HG03442 (cell line): ENCODE data around the gene S100PBP.
"Not testable (repeated sequence)": the region's sequence is repeated elsewhere in the genome, so short reads cannot be mapped to it uniquely, and the experiment has no call there.

Source experiments
- ATAC-seq: cut with Tn5 transposase; IDR thresholded peaks from one replicate; pipeline ENCODE4 v1.9.1; 2021; ENCODE audit warnings: mild to moderate bottlenecking, moderate library complexity; ENCODE audit not compliant: unreplicated experiment

The S100PBP gene

DNA sequence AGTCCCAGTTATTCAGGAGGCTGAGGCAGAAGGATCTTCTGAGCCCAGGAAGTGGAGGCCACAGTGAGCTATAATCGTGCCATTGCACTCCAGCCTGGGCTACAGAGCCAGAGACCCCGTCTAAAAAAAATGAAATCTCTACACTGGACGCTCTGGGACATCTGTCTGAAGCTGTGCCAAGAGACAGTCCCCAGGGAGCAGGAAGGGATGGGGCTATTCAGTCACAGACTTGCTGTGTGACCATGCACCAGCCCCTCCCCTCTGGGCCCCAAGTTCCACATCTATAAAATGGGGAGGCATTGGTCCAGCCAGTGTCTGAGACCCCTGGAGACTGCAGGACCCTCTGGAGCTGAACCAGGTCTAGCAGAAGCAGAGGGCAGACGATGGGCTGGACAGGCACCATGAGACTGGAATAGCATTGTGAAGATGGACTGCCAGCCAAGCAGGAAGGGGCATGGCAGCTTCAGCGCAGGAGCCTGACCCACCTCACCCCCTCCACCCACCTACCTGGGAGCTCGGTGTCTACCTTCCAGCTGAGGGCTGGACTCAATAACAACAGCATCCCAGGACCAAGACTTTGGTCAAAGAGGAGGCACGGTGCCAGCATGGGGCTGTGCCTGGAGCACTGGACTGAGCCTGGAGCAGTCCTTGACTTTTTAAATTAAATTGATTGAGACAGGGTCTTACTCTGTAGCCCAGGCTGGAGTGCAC is 82.3 kb downstream of the S100PBP start:
- no peak for ATAC-seq

DNA sequence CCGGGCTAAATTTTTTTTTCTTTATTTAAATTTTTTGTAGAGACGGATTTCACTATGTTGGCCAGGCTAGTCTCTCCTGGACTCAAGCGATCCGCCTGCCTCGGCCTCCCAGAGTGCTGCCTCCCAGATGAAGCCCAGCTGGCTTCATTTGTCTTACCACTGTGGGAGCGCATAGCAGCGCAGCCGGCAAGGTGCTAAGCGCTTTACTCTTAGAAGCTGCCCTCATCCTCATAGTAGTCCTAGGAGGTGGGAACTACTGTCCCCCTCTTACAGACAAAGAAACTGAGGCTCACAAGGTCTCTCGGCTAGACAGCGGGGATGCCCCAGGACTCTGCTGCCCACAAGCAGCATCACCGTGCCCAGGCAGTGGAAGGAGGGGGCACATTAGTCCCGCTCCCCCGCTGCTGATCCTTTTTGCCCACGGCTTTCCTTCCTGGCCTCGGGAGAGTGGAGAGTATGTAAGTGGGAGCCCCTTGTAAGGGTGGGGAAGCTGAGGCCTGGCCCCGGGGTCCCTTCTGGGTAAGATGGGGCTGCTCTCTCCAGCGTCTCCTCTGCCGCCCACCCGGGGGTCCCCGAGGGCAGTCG is 83.0 kb downstream of the S100PBP start:
- no peak for ATAC-seq

DNA sequence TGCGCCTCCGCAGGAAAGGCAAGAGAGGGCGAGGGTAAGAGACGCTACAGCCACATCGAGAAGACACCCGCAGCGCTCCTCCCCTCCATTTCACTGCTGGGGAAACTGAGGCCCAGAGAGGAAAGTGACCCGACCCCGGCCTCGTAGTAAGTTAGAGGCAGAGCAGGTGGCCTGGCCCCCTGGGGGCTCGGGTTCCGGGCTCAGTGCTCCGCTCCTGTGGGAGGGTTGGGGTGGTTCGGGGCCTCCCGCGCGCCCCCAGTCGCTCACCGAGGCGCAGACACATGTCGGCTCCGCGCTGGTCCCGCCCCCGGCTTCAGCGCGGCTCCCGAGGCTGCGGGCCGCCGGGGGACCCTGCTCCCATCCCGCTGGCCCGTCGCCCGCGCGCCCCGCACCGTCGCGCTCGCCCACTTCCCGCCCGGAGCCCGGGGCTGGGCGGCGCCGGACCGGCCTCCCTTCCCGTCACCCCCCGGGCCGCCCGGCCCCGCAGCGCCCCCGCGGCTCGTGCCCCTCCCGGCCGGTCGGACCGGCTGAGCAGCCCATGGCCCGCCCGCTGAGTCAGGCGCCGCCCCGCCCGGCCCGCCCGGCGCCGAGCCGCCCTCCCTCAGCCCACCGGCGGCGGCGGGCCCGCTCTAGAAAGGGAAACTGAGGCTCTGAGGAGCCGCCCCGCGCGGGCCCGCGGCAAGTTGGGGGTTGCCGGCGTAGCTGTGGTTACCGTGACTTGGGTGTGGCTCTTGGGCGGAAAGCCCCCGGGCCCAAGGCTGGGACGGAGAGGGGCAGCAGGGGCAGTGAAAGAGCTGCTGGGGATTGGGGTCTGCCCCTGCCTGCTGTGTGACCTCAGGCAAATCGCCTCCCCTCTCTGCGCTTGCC is 83.7 kb downstream of the S100PBP start, which contains the start of gene TMEM54:
Gene TMEM54, minus strand, starts transcription at position 434 of the 867 bp plus-strand sequence. Its CDS starts 151 bp downstream, at position 283.
- no peak for ATAC-seq

DNA sequence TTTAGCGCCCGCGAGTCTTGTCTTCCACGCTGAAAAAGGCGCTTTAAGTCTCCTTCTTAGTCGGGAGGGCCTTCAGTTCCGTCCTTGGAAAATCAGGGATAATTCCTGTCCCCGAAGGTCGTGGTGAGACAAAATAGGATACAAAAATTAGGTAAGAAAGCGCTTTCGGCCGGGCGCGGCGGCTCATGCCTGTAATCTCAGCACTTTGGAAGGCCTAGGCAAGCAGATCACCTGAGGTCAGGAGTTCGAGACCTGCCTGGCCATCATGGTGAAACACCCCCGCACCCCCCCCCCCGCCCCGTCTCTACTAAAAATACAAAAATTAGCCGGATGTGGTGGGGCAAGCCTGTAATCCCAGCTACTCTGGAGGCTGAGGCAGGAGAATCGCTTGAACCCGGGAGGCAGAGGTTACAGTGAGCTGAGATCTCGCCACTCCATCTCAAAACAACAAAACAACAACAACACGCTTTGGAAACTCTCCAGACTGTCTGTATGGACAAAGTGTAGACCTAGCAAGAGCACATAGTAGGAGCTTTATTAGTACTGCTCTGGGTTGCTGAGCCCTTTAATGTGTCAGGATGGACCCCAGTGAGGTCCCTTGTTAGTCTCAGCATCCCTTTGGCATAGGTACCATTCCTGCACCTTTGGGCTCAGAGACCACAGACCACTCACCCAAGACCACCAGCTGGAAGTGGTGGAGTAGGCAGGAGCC is 84.5 kb downstream of the S100PBP start:
- ATAC-seq = no peak

DNA sequence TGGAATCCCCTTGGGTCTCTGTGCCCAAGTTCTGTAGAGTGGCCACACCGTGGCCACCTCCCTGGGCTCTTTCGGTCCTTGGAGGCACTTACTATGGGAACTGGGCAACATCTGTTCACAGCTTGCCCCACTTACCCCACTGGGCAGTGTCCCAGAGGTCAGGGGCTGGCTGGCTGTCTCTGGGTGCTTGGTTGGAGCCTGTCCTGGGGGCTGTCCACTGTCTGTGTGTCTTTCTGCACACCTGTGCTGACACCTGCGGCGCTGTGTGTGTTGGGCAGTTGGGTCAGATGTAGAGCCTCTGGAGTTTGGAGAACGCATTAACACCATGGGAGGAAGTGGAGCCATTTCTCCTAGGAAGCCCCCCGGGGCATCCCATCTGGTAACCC is 85.1 kb downstream of the S100PBP start:
- ATAC-seq = no peak

DNA sequence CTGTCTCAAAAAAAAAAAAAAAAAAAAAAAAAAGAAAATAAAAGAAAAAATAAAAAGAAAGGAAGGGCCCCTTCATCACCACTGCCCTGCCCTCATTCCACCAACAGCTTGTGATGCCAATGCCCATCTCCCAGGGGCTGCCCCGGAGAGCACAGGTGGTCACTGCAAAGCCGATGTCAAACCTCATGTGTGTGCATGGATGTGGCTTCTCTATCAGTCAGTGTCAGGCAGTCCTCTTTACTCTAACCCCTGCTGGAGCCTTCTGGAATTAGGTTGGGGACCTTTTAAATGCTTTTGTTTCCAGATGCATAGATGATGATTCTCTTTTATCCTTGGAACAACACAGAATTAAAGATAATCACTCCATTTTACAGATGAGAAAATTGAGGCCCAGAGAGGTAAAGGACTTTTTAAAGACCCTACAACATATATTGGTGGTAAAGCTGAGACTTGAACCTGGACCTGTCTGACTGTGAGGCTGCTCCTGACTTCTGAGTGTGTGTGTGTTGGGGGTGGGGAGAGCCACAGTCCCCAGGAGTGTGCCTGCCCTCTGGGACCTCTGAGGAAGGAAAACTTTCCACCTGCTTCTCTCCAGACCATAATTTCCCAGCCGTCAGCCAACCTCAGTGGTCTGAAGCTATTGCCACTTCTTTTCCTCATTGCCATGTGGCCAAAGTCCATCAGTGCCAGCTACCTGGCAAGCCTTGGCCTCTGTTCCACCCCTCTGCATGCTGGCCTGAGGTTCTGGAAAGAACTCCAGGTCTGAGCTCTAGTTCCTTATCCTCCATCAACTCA is 86.7 kb downstream of the S100PBP start:
- no peak for ATAC-seq

DNA sequence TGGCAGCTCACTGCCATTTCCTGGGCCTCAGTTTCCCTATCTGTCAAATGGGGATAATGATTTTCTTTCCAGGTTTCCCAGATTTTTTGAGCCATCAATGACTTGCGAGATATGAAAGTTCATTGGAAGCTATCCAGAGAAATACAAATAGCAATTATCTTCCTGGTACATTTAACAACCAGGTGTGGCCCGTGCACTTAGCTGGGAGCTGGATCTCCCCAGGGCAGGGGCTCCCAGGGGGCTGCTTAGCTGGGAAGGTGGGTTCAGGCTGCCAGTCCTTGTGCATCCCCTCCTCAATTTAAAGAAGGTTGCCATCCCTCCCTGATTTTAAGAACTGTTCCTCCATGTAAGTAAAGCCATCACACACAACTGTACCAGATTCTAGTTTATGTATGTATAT is 87.3 kb downstream of the S100PBP start:
- no peak for ATAC-seq

DNA sequence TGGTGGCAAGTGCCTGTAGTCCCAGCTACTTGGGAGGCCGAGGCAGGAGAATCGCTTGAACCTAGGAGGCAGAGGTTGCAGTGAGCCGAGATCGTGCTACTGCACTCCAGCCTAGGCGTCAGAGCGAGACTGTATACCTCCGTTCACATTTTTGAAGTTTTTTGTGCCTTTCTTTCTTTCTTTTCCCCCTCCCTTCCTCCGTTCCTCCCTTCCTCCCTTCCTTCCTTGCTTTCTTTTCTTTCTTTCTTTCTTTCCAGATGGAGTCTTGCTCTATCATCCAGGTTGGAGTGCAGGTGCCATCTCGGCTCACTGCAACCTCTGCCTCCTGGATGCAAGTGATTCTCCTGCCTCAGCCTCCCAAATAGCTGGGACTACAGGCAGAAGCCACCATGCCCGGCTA is 88.1 kb downstream of the S100PBP start:
- not testable (repeated sequence) for ATAC-seq

DNA sequence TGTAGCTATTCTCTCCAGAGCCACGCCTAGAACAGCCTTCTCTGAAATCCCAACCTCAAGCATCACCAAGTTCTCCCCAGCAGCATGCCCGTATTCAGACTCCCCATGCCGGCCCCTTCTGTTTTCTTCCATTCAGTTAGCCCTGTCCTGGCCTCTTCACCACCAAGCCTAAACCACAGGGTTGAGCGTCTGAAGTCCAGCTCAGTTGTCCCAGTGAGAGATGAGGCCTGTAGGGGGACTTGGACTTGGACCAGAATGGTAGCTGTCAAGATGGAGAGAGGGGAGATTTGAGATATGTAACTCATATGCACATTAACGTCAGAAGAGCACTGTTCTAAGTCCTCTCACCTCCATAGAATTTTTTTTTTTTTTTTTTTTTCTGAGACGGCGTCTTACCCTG is 89.2 kb downstream of the S100PBP start:
- ATAC-seq = no peak

DNA sequence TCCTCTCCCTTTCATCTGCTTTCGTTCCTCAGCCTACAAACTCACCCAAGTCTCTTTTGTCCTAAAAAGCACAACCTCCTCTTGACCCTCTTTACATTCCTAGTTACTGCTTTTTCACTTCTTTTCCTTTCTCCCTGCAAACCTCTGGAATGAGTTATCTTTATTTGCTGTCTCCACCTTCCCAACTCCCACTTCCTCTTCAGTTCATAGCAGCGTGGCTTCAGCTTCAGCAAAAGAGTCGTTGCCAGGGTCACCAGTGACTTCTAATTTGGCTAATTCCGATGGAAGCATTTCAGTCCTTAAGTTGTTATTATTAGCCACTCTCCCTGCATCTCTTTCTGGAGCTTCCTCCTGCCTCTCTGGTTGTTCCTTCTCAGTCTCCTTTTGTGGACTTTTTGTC is 90.0 kb downstream of the S100PBP start:
- no peak for ATAC-seq
